ENCODE results near the gene METTL24.
"Not testable (repeated sequence)": the region's sequence is repeated elsewhere in the genome, so short reads cannot be mapped to it uniquely, and the experiment has no call there.

The METTL24 gene

DNA sequence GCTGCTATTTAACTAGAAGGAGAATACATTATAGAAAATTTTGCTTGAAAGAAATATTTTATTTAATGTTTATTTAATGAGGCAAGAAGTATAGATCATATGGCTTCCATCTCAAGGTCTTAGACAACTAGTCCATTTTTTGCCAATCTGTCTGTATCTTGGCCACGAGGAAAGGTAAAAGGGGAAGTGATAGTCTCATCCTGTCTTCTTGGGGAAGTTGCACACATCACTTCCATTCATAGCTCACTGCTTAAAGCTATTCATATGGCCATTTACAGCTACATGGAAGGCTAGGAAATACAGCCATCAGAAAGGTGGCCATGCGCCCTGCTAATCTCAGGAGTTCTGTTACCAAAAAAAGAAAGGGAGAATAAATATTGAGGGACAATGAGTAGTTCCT lies 50.8 kb downstream of the METTL24 start:
- DNase-seq, result no peak

DNA sequence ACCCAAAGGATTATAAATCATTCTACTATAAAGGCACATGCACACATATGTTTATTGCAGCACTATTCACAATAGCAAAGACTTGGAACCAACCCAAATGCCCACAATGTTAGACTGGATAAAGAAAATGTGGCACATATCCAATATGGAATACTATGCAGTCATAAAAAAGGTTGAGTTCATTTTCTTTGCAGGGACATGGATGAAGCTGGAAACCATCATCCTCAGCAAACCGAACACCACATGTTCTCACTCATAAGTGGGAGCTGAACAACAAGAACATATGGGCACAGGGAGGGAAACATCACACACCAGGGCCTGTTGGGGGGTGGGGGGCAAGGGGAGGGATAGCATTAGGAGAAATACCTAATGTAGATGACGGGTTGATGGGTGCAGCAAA lies 52.3 kb downstream of the METTL24 start:
- DNase-seq, result not testable (repeated sequence)

DNA sequence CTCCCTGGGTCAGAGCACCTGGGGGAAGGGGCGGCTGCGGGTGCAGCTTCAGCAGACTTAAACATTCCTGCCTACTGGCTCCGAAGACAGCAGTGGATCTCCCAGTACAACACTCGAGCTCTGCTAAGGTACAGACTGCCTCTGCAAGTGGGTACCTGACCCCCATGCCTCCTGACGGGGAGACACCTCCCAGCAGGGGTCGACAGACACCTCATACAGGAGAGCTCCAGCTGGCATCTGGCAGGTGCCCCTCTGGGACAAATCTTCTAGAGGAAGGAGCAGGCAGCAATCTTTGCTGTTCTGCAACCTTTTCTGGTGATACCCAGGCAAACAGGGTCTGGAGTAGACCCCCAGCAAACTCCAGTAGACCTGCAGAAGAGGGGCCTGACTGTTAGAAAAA lies 54.5 kb downstream of the METTL24 start:
- not testable (repeated sequence) for DNase-seq

DNA sequence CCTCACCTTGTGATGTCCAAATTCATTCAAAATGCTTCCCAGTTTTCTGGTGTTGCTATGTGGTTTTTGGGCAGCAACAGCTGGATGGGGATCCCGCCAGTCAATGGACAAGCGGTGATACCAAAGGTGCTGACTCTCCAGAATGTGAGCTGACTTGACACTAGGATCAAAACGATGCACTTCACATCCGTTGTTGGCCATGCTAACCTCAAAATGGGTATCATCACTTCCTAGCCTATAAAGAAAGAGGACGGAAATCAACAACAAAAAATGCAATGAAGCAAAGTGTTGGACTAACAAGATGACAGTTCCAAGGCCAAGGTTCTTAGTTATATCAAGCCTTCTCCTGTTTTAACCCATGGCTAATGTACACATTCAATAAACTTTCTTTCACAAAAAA lies 59.2 kb downstream of the METTL24 start:
- DNase-seq, result no peak

DNA sequence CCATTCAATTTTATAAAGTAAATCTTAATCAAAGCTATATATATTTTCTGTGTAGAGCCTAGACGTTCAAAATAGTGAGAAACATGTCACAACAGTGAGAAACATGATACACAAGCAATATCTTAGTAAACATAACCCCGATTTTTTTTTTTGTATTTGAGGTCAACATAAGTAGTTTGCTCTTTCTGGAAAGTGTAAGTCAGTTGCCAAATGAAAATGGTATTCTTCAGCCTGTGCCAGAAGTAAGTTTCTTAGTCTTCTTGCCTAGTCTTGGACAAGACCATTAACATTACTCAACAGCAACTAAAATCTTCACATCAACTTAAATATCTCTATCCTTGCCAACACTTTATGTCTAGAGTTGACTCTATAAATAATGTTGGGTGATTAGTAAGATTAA lies 59.7 kb downstream of the METTL24 start:
- no peak for DNase-seq

DNA sequence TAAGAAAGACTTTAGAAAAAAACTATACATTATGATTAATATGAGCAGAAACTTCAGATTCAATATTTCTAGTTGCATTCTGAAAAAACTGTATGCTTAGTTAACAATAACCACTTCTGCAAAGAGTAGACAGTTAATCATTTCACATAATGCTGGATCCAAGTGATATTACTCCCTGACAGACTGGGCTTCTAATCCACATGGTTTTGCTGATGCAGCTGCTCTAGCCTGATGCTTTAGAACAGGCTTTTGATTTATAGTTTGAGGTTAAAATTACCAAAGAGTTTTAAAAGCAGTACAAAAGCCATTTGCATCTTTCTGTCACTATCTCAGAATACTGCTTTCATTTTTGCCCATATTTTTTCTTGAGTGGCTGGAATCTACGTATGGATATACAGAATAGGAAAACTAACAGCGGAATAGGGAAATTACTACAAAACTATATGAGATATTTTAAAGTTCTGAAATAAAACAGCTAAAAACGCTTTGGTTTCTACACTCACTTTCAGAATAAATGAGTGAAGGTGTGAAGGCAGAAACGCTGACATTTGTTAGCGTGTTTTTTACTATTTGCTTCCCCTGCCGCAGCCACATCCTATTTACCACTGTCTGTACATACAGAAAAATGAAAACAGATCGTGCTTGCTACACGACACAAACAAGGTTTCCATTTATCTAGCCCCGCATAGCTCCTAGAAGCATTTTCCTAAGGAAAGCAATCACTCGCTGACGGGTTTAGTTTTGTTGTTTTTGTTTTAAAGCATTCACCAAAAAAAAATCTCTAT lies 61.7 kb downstream of the METTL24 start:
- DNase-seq, result no peak

DNA sequence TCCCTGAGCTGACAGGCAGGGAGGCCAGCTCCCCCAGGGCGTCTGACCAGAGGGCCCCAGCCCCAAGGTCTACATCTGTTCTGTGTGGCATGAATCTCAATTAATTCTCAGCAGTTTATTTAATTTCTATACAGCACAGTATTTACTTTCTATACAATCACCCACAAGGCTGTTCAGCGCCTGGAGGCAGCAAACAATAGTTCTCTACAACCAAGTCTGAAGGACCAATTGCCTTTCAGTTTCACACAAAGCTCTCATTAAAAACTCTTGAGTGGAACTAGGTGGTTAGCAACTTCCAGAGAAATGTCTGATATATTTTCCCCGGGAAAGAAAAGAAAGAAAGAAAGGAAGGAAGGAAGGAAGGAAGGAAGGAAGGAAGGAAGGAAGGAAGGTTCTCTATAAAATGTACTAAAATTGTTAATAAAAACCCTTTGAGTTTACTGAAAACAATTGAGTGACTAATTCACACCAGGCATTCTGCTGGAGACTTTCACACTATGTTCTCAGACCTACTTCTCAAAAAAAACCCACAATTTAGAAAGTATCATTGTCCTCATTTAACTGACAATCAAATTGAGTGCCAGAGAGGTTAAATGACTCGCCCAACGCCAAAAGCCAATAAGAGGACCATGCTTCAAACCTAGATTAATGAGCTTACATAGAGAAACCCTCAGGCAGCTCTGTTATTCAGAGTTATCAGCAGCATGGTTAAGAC lies 62.5 kb downstream of the METTL24 start:
- no peak for DNase-seq

DNA sequence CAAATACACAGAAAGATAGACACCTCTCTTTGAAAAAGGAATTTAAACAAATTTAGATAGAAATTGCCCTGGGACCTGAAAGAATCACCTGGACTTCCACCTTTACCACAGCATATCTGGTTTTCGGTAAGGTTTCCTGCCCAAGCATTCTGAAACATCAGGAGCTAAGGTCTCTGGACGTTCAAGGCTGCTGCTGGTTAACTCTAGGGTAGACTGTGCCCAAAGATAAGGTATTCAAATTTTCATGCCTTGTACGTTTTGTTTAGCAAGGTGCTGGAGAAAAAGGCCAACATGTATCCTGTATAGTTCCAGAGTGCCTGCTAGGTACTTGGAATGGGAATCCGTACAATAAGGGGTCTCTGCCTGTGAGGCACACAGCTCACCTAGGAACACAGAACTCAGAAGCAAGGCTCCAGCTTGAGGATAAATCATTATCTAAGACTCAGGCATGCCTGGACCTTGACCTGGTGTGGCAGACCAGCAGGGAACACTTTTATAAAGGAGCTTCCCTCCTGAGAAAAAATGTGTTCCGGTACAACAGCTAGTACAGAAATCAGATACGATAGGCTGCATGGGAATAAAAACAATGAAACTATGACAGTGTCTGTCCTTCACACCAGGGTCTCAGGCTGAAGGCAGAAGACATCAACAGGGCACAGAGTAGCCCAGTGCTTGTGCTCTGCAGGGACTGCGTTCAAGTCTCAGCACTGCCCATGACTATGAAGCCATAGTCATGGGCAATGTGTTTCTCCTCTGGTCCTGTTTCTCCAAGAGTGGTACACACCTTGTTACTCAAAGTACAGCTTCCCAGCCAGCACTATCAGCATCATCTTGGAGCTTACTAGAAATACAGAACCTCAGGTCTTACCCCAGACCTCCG lies 70.4 kb downstream of the METTL24 start:
- DNase-seq, result no peak

DNA sequence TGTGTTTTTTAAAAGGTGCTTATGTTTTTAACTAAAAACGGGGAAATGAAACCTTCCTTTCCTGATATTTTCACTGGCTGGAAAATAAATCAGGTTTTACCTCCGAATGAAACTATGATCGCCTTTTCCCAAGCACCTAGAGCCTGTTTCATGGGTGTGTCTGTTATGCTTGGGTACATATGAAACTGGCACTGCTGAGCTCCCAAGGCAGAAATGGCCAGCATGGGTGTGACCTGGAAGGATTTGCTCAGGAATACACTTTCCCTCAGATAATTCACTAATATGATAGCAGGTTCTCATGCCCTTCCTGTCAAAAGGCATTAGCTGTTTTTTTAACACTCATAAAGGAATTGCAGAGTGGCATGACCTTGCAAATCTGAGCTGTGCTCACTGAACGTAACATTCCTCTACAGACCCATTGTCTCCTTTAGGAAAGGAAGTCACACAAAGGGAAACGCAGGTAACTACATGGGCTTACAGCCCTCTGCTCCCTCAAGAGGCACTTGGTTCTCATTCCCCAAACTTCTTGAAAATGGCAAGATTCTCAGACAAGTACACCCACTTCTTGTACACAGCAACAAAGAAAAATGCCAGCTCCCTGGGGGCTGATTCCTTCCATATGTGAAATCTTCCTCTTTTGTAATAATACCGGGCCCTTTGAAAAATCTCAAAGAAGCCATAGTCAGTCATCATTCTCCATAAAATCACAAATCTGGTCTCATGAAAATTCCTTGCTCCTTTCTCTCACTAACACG lies 72.7 kb downstream of the METTL24 start:
- DNase-seq, result no peak

DNA sequence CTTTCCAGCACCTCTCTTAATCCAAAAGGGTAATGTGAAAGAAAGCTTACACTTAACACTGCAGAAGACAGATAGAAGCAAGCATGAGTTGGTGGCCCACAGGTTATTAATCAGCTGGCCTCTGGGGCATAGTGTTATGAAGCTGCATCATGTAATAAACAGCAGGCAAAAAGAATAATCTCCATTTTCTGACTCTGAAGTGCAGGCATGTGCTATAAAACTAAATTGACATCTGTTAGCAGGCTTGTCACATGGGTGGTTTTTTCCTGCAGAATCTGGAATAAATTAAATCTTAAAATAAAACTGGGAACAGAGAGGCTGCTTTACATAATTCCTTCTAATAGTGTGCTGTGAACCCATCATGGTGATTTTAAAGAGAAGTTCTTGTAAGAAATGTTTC lies 73.3 kb downstream of the METTL24 start:
- no peak for DNase-seq

DNA sequence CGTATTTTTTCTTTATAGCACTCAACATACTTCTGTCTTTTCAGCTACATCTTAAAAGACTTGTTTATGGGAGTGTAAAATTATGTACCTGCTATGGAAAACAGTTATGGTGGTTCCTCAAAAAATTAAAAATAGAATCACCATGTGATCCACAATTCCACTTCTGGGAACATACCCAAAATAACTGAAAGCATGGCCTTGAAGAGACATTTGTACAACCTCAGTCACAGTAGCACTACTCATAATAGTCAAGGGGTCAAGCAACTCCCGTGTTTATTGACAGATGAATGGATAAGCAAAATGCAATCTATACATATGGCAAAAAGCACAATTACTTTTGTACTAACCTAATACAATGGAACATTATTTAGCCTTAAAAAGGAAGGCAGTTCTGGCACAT lies 74.5 kb downstream of the METTL24 start:
- no peak for DNase-seq

DNA sequence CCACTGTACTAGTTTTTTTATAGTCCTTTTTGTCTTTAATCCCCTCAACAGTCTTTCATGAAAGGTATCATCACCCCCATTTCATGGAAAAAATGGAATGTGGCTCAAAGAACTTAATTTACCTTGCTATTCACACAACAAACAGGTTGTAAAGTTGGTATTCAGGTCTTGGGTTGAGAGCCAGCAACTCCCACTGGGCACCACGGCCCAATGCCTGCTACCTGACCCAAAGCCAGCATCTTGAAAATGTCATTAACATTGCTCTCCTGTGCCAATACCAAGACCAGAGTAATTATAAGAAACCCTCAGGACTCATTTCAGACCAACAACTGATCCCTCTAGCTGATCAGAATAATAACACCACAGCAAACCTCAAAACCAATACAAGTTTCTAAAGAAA lies 75.7 kb downstream of the METTL24 start:
- no peak for DNase-seq

DNA sequence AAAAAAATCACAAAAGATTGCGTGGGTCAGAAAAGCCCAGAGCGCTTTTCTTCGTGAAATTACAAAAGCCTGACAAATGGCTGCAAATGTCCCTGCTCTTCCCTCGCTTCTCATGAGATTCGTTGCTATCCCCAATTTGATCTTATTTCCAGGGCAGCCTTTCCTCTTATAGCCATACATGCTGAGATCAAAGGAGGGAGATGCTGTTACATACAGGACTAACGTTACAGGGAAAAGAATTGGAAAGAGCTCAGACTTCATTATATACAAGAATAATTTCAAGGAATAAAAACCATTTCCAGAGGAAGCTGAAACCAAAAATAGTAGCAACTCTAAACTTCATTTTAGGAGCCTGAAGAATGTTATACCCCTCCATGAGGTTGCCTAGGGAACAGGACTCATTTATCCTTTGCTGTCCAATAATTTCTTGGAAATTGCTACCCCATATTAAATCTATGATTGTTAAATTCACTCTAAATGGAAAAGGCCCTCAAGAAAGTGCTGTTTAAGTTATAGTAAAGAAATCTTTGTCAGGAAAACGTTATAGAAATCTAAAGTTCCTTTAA lies 81.0 kb downstream of the METTL24 start:
- DNase-seq, result no peak

DNA sequence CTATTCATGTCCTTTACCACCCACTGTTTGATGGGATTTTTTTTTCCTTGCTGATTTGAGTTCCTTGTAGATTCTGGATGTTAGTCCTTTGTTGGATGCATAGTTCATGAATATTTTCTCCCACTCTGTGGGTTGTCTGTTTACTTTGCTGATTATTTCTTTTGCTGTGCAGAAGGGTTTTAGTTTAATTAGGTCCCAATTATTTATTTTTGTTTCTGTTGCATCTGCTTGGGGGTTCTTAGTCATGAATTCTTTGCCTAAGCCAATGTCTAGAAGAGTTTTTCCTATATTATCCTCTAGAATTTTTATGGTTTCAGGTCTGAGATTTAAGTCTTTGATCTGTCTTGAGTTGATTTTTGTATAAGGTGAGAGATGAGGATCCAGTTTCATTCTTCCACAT lies 85.4 kb downstream of the METTL24 start:
- not testable (repeated sequence) for DNase-seq

DNA sequence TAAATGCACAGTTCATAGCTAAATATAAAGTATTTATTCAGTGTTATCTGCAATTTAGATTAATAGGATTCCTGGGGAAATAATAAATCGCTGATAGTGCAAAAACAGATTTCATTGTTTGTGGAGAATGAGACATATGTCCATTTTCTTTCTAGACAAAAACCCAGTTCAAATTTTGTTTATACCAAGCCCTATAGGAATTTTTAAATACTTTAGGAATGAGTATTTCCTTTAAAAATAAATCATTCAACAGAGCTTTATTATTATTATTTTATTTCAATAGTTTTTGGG lies 86.5 kb downstream of the METTL24 start:
- no peak for DNase-seq

DNA sequence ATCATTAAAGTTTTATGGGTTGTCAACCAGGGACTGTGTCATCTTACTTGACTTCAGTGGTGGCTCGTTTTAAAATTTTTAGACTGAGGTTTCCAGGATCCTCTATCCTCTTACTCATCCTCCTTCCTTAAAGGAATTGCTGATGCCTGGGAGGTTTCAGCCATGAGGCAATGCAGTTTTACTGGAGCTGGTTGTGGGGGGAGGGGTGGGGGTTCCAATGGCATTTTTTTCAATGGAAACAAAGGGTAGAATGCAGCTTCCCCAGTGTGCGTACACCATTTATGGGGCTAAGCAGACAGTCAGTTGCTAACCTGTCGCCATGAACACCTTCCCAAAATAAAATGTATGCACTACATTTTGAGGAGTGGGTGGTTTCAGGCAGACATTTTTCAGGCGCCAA lies 88.0 kb downstream of the METTL24 start:
- DNase-seq, result no peak

DNA sequence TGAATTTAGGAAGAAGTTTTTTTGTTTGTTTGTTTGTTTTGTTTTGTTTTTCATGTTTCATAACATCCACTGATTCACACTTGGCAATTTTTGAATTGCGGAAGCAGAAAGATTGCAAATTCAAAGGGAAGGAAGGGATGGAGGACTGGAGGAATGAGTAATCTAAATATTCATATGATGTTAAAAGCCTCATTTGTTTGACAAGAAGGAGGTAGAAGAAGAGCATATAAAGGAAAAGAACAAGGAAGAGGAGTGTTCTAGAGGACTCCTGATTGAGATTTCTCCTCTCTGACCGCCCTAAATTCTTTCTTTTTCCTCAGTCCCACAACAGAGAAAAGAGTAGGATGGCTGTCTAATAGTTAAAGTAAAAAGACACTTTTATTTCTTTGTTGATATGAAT lies 88.5 kb downstream of the METTL24 start:
- no peak for DNase-seq

DNA sequence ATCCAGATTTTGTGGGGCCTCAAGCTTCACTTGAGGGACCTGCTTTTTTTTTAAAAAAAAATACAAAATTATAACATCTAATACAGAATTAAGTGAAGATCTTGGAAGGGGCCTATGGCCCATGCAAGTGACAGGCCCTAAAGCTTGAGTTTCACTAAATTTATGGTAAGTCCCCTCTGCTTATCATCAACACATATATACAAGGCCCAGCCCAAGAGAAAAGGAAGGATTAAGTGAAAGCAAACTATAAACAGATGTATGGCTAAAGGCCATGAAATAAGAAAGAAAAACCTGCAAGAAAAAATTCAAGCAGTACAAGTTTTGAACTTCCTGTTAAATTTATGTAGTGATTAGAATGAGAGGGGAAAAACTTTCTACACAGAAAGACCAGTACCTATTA lies 91.2 kb downstream of the METTL24 start:
- no peak for DNase-seq

DNA sequence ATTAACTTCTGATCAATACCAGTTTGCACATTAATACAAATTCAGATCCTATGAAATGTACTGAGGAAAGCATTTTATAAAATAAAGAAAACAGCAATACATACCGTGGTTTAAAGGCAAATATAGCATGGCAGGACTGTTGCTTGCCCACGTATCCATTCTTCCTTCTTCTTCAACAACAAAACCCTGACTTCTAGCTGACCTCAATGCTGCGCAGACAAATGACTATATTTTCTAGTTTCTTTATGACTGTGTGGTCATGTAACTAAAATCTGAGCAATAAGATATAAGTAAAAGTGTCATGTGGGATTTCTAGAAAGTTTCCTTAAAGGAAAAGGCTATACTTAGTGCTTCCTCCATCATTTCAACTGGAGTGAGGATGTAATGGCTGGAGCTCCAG lies 92.9 kb downstream of the METTL24 start:
- no peak for DNase-seq

DNA sequence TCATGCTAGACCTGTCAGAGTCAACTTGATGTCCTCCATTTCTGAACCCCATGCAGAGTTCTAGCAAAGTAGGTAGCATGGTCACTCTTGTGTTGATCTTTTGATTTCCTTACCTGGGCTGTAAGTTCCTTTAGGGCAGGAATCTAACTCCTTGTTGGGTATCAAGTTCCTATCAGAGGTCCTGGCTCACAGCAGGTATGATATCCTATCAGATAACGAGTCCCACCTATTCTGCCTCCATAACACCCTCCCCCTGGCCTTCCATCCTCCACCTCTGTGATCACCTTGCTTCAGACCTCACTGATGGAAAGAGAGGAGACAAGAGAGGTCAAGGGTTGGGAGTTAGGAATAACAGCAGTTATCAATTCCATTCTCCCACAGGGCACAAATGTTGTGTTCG lies 101.8 kb downstream of the METTL24 start:
- DNase-seq, result no peak

DNA sequence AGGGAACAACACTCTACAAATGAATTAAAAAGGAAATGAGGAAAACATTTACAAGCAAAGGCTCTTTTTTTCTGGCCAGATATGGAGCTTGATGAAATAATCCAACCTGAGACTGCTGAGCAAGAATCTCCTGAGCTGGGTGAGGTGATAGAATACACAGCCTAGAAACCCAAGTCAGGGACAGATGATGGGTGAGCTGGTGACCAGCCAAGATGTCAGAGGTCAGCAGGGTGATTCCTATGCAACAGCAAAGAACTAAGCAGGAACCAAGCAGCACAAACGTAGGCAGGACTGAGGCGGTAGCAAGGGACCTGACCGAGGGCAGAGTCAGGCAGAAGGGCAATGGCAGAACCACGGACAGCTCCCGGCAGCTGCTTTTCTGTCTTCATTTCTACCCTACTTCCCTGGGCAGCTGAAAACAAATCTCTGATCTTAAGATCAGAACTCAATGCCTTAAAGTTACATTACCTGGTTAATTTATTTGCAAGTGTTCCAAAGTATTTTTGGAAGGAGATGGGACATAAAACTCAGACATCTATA lies 102.9 kb downstream of the METTL24 start:
- no peak for DNase-seq

DNA sequence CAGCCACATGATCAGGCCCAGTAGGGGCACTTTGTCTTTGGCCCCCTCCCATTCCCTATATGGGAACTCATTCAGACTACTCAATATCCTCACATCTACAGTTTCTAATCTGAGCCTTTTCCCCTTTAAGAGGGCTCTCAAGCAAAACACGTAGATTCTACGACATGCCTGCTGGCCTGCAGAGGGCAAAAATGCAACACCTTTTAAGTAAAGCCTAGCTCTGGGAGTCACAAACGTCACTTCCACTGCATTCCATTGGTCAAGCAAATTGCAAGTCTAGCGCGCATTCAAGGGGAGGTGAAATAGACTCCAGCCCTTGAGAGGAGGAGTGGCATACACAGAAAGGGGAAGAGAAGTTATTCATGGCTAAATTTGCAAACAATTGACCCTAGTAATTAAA lies 107.3 kb downstream of the METTL24 start:
- DNase-seq, result no peak

DNA sequence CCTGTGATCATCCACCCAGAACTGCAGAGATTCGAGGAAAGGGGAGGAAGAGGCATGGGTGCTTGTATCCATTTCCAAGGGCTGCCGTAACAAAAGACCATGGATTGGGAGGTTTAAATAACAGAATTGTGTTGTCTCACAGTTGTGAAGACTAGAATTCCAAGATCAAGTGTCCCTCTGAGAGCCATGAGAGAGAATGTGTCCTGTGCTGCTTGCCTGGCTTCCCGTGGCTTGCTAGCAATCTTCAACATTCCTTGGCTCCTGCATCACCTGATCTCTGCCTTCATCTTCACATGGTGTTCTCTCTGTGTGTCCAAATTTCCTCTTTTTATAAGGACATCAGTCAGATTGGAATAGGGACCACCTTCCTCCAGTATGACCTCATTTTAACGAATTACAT lies 108.1 kb downstream of the METTL24 start:
- DNase-seq, result no peak
